Measurements from ENCODE around the gene PDE3A.
"Not testable (repeated sequence)": the region's sequence is repeated elsewhere in the genome, so short reads cannot be mapped to it uniquely, and the experiment has no call there.

The PDE3A gene

DNA sequence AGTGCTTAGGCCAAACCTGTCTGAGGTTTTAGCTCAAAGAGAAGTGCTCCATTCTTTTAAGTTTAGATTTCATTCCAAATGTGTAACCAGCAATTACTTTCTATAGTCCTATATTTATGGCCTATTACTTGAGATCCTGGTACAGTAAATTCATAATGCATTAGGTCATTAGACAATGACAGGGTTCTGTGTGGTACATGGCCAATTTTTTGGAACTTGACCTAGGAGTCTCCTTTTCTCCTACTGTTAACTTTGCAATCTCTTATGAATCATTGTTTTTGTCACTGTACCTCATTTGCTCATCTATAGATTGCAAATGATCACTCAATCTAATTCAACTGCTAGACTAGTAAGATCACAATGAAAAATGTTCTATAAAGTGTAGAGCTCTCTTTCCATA, 136.7 kb downstream of the PDE3A start:
- no peak for DNase-seq

DNA sequence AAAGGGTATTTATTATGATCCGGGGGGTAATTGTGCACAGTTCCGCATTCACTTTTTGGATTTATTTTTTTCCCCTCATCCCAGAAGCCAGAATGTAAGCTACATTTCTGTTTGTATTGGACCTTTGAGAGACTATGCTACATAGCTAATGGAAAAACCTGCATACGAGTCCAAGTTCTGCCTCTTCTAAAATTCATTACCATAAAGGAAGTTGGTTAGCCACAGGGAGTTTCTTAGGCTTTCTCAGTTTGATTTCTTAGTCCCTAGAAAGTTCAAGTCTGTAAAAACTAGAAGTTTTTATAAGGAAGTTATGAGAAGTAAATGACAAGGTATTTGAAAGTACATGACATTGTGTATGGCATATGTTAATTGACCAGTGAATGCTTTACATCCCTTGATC, 138.7 kb downstream of the PDE3A start:
- no peak for DNase-seq

DNA sequence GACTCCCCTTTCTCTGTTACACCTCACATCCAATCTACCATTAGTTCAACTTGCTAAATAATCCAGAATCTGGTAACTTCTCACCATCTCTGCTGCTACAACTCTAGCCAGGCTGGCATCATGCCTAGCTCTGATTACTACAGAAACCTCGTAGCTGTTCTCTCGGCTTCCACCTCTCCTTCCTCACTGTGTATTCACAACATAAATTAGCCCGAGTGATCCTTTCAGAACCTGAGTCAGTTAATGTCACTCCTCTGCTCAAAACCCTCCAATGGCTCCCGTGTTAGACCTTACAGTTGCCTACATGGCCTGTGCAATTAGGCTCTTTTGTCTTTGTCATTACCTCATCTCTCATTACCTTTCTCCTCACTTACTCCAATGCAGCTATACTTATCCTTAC, 139.4 kb downstream of the PDE3A start:
- no peak for DNase-seq

DNA sequence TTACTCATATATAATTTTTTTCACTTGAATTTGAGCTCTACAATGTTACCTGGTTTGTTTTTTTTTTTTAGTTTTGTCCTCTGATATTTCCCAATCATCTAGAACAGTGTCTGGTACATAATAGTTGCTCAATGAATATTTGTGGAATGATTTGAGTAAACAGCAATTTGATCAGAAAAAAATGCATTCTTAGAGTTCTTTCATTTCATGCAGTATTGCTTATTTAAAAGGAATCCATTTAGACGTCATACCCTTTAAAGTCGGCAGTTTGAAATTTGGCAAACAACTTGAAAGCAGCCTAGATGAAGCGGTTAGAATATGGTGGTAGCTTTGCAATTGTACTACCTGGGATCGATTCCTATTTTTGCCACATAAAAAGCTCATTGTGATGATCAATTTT, 140.0 kb downstream of the PDE3A start:
- DNase-seq, result no peak

DNA sequence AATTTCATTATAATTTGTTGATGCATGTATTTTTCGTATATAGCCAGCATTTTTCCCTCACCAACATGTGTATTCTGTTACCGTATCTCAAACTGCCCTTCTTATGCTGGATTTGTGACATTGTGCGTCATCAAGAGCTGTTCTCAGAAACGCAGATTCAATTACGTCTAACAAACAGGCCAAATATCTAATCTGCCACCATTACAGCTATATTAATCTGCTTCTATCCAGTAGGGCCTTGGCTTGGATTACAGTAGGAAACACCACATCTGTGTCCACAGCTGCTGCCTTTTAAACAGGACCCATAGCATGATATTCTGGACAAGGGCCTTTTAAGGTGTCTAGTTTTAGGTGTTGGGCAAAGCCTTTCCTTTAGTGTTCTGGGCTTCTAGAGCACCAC, 140.6 kb downstream of the PDE3A start:
- DNase-seq, result no peak

DNA sequence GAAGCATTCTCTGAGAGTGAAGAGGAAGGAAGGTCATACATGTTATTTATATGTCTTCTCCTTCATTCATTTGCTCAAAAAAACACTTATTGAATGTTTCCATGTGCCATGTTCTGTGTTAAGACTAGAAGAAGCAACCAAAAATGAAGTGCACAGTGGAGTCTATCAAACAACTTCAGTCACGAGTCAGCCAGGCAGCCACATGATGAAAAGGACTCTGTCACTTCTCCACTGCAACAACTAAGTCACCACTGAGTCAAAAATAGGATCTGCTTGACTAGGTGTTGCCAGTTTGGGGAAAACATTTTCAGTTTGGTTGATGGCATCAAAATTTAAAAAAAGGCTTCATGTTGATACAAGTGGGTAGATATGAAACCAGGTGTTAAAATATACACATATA, 142.5 kb downstream of the PDE3A start:
- DNase-seq, result no peak

DNA sequence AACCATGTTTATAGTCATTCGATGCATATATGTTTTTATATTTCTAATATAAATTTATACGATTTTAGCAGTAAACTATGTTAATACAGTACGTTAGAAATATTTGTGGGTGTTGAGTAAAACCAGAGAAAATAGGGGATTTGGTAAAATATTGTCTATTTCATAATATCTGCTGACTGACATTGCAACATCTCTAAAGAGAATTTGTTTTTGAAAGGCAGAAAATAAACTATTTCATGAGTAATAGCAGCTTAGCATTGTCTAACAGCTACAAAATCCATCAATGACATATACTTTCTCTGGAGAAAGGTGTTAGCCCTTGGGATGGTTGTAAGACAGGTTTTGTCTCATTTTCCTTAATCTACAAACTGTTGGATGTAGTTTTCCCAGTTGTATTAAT, 144.9 kb downstream of the PDE3A start:
- no peak for DNase-seq

DNA sequence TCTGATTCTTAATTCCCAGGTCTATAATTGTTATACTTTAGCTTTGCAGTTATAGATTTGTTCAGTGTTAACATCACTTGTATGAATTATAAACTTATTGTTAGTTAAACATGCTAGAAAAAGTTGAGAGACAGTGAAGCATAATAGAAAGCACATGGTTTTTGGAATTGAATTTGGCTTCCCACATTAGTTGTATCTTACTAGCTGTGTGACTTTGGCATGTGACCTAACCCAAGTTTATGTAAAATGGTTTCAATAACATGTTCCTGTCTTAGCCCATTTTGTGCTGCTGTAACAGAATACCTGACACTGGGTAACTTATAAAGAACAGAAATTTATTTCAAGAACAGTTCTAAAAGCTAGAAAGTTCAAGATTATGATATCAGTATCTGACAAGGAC, 146.3 kb downstream of the PDE3A start:
- DNase-seq, result no peak

DNA sequence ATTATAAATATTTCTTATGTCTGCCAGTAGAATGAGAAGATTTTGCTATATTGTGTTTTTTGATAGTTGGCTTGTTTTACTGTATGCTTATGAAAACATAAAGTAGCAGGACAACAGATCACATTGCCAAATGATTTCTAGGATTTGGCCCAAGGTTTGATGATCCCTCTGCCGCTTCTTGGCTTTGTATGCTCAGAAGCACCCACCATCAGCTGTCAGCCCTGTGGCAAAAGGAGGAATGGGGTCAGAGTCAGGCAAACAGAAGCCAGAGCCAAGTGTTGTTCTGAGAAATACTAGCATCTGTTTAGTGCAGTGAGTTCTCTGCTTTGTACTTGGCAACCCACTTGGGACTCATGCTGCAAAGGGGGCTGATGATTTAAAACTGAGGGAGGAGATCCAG, 152.2 kb downstream of the PDE3A start:
- no peak for DNase-seq

DNA sequence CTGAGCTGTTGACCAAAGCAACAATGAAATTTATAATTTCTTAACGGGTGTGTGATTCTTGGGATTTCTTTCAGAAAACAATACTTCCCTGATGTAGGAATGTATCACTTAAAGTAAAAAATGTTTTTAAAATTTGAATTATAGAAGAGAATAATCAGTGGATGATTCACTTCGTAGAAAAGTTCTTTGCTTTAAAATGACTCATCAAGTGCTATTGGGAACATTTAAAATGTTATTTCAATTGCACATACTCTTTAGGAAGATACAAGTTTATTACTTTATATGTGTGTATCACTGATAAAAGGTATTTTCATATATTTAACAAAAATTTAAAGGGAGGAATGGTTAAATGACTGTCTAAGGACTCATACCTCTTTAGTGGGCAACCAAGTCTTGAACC, 155.3 kb downstream of the PDE3A start:
- DNase-seq, result no peak

DNA sequence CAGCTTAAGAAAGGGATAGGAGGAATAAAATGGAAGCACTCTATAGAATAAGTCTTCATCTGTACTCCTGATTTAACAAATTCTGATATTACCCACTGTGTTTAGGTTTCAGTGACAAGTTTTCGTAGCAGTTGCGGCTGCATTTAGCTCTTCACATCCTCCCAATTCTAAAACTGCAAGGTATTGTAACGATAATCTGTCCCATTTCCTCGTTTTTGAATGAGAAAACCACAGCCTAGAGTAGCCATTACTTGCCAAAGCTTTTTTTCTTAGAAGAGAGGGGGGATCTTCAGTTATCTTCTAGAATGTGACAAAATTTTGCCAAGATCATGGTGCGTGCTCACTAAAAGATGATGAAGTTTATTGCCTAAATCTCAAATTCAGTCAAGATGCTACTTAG, 155.8 kb downstream of the PDE3A start:
- DNase-seq, result no peak

DNA sequence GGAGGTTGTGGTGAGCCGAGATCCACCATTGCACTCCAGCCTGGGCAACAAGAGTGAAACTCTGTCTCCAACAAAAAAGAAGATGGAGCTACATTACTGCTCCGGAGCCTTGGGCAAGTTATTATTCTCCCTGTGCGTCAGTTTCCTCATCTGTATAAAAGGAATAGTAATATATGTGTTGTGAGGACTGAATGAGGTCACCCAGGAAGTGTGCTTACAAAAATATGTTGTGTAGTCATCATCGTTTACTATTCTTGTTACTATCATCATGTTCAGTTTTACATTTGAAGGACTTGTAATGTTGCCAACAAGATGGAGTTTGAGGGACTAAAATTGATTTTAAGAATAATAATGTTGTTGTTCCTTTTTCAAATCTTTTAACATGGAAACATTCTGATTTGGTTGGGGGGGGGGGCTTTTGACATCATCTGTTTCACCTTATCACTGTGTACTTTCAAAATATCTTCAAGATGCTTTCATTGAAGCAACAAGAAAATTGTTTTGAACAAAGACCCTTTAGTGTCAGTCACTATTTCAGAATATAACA, 156.8 kb downstream of the PDE3A start:
- no peak for DNase-seq

DNA sequence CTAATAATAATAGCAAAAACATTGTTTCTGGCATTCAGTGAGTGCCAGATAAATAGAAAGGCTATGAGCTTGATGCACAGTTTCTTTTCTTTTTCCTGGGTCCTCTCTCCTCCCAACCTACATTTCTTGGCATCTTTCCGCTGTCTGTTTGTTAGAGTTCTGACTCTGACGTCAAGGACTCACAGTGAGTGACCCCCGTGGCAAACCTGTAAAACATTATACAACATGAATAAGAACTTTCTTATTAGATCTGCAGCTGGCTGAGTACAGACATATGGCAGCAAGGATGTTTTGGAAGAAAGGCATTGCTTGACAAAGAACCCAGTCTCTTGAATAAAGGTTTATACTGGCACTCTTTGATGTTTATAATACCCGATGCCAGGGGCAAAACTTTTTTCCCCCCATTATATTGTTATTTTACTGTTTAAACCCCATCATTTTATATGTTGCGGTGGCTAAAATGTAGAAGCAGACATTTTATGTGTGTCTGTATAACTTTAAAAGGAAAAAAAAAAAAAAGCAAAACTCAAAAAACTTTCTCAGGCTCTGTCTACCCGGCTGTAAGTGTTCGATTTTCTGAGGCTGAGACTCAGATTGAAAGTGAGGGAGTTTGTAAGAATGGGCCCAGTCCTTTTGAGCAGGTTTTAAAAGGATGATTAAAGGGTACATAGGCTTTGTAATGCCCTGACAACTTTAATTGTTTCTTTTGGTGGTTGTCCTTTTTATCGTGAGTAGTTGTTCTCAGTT, 159.3 kb downstream of the PDE3A start:
- DNase-seq, result no peak

DNA sequence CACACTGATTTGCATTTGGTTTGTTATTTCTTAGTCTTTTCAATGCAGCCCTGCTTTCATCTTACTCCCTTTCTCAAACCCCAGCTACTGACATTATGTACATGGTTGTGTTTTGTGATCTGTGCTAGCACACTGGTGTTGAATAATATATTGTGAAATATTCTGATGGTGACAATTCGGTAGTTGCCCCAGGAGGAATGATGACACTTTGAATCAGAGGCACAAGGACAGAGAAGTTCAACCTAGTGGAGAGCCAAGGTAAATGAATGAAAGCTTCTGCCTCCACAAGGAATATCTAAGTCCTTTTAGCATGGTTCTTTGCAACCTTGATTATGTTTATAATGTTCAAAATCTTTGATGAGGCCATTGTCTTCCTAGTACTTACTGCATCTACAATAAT, 159.9 kb downstream of the PDE3A start:
- DNase-seq, result no peak

DNA sequence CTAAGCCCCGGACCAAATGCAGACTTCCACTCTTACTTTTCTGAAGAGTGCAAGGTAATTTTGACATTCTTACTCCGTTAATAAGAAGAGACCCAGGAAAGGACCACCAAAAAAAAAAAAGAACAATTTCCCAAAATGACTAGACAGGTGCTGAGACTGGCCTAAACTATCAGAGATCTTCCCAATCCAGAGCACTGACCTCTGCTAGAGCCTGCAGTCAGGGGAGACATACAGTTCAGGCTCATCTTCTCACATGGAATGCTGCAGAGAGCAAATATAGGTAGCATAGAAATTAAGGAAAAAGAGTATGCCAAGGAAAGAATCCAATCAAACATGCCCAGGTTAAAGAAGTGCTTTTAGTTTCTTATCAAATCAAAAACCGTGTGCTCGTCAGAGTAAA, 177.9 kb downstream of the PDE3A start:
- no peak for DNase-seq

DNA sequence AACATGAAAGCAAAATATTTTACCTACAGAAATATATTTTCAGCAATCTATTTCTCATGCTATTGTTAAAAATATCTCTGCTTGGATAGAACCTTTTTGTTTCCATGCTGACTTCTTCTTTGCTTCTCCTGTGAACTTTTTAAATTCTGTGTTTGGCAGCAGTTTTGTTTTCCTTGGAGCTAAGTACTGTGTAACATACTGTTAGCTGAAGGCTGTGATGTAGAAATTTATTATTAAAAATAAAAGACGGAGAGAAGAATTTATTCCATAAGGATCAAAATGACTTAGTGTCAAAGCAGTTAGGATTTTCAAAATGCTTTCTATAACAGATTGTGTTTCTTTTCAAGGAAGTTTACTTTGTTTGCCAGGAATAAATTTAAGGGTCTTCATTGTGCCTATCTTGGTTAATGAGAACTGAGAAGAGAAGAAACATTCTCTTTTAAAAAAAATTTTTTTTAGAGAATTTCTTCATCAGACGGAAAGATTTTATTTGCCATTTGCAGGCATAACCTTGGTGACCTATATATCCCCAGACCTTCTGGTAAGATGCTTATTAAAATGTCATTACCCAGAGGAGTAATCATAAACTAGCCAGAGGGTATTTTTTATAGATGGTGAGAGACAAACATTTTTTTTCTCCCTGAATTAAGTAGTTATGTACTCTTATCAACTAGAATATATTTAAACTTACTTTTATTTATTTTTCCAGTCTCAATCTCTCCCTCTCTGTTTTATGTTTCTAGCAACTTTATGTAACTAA, 179.7 kb downstream of the PDE3A start:
- no peak for DNase-seq

DNA sequence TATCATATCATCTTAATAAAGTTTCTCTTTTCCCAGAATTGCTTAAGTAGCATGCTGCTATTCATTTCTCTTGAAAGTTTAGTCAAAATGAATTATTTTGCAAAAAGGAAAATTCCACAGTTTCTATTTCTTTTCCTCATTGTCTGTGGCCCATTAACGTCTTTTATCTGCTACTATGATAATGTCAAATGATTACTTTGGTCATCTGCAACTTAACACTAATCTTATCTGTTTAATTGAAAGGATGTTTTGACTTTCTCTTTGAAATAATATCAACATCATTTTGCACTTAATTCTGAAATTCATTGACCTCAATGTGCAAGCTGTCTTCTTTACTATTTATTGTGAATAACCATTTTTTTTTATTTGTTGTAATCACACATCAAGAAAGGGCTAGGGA, 180.3 kb downstream of the PDE3A start:
- DNase-seq, result no peak

DNA sequence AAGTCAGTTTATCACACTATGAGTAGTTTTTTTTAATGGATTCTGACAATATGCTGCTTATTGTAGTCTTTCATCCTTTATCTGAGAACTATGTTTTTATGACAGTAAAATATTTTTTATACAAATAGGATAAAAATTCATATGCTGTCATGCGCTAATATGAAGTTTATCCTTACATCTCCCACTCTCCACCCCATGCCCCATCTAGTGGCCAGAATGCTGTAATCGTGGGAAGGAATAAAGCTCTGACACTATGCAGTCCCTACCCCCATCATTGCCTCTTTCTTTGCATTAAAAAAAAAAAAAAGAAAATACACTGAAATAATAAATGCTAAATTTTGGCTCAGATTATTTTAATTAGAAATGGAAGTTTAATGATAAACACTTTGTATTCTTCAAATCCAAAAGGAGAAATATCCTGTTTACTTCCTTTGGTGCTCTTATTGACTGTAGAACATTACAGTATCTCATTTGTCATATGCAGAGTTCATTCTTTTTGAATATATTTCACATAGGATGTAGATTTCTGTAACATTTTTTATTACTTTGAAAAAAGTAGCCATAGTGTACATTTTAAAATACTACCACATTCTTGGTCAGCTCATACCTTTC, 180.9 kb downstream of the PDE3A start:
- peak; percentile 29 for DNase-seq

DNA sequence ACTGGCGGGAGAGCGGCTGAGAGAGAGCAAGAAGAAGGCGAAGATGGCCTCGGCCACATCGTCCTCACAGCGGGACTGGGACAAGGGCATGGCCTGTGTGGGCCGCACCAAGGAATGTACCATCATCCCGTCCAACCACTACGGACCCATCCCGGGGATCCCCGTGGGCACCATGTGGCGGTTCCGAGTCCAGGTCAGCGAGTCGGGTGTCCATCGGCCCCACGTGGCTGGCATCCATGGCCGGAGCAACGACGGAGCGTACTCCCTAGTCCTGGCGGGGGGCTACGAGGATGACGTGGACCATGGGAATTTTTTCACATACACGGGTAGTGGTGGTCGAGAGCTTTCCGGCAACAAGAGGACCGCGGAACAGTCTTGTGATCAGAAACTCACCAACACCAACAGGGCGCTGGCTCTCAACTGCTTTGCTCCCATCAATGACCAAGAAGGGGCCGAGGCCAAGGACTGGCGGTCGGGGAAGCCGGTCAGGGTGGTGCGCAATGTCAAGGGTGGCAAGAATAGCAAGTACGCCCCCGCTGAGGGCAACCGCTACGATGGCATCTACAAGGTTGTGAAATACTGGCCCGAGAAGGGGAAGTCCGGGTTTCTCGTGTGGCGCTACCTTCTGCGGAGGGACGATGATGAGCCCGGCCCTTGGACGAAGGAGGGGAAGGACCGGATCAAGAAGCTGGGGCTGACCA, 183.6 kb downstream of the PDE3A start:
- DNase-seq, result not testable (repeated sequence)

DNA sequence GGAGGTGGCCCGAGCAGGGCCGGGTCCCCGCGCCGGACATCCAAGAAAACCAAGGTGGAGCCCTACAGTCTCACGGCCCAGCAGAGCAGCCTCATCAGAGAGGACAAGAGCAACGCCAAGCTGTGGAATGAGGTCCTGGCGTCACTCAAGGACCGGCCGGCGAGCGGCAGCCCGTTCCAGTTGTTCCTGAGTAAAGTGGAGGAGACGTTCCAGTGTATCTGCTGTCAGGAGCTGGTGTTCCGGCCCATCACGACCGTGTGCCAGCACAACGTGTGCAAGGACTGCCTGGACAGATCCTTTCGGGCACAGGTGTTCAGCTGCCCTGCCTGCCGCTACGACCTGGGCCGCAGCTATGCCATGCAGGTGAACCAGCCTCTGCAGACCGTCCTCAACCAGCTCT, 184.2 kb downstream of the PDE3A start:
- not testable (repeated sequence) for DNase-seq

DNA sequence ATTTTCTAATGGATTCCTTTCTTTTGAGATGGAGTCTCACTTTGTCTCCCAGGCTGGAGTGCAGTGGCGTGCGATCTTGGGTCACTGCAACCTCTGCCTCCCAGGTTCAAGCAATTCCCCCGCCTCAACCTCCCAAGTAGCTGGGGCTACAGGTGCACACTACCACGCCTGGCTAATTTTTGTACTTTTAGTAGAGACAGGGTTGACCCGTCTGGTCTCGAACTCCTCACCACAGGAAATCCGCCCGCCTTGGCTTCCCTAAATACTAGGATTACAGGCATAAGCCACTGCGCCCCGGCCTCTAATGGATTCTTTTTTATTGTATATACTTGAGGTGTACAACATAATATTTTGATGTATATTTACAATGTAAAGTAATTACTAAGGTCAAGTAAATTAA, 186.7 kb downstream of the PDE3A start:
- no peak for DNase-seq

DNA sequence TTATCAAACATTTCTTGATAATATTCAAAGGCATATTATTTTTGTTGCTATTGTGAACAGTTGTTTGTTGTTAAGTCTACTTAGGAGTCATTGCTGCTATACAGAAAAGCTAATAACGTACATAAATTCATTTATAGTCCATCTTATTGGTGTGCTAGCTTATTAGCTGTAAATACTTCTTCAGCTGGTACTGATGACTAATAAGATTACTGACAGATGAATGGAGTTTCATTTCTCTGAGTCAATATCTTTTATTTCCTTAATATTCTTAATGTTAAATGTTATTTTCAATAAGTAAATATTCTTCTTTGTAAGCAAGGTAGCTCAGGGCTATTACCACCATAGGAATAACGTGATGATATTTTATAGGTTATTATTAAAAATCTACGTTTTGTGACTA, 187.4 kb downstream of the PDE3A start:
- DNase-seq, result no peak

DNA sequence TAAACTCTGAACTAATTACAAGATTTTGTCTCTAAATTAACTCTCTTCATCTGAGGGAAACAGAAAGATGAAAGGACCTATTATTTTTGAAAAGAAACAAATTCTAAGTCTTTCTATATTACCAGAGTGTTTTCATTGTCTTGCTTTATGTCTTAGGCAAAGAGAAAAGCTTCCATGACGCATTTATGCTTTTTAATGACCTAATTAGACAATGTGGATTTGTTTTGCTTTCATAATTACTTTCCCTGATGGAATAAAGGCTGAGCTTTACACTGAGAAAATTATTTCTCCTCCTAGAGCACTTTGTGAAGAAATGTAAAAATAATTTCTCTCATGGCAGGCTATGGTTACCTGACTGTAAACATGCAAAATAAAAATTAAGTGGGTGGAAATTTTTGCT, 188.8 kb downstream of the PDE3A start:
- no peak for DNase-seq

All from hematopoietic multipotent progenitor cell treated with erythropoietin and hydrocortisone succinate and interleukin-3 and kit ligand, for 8 days (in vitro differentiated cells).